COLO829 (cell line): ENCODE measurements around the gene RET.

ENCODE experiments used
- DNase-seq: peaks from one replicate; pipeline ENCODE4 v3.0.0; 2012; ENCODE audit warnings: low spot score

RET gene

GRCh38 chr10:43044961-43045621 is 31.8 kb upstream of the RET start:
- no peak for DNase-seq

- no peak for DNase-seq
Observed at GRCh38 chr10:43045631-43046287, 31.1 kb upstream of the RET start.

DNA sequence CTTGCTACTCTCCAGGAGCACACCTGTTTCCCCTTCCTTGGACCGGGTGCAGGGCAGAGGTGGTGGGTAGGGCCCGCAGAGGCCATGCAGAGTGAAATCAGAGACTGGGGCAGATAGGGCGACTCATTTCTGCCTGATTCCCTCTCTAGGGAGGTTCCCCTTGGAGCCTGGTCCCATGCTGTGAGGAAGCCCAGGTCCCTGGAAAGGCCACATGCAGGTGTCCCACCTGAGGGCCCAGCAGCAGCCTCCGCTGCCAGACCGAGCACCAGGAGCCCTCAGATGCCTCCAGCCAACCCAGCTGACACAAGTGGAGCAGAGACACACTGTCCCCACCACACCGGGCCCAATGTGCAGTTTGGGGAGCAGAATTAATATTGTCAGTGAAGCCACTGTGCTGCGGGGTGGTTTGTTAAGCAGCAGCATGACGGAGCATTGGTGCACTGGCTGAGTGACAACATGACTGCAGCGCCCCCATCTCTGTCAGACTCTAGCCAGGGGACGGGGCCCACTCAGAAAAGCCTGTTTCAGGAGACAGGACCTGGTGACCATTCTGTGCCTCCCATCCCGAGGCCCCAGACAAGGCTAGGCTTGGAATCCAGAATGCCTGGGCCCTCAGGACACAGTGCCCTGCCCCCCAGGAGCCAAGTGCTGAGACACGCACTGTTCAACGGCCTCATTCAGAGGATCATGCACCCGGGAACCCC is 30.4 kb upstream of the RET start:
- DNase-seq, result no peak

GRCh38 chr10:43047288-43047970 is 29.4 kb upstream of the RET start:
- no peak for DNase-seq

DNA sequence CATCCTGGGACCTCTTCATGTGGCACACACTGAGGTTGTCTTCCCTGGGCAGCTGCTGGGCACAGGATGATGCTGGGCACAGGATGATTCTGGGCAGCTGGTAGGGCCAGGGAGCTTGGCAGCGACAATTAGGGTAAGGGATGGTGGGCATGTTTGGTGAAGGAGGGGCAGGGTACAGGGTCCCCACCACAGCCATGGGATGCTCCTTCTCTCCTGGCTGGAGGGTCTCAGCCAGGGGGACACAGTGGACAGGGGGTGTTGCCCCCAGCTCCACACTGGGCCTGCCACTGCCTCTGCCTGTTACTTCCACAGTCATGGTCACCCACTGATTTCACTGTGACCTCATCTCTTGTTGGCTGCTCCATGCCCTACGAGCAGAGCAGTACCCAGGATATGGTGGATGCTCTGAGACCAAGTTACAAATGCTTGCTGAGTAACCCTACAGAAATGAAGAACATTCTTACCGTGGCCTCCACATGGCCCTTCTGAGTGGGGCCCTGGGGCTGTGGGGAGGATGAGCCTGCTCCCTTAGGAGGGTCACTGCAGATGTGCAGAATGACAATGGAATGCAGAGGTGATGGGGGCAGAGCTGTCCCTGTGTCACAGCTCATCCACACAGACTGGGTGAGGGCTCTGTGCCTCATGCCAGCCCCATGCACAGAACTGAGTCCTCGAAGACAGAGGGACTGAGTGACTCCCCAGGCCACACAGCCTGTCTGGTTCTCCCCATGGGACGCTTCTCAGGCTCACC is 28.4 kb upstream of the RET start:
- no peak for DNase-seq

GRCh38 chr10:43049081-43049551 is 27.8 kb upstream of the RET start:
- no peak for DNase-seq

- DNase-seq, result no peak
Observed at GRCh38 chr10:43050011-43050410, 26.9 kb upstream of the RET start.

GRCh38 chr10:43053825-43054224 is 23.0 kb upstream of the RET start:
- no peak for DNase-seq

GRCh38 chr10:43054593-43054992 is 22.3 kb upstream of the RET start:
- DNase-seq, result no peak

- no peak for DNase-seq
Observed at GRCh38 chr10:43055217-43055616, 21.7 kb upstream of the RET start.

DNA sequence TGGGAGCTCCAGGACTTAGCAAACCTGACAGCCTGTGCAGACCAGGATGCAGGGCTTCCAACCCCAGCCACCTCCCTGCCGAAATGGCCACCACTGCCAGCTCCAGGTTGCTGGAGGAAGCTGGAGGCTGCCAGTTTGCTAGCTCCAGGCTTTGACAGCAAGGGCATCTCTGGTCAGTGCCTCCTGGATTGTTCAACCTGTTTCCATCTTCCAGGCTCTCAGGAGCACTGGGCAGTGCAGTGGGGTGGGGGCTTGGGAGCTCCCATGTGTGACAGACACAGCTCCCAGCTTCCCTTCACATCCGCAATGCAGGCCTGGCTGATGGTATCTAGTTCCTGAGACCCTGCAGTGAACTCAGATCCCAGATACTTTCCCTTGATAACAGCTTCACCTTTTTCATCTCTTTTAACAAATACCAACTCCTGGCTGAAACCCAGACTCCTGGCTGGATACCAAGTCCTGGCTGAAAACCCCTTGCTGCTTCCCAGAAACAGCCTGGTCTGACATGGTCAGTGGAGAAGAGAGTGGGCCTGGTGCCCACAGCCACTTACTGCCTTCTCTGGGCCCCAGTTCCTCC is 20.8 kb upstream of the RET start:
- no peak for DNase-seq

GRCh38 chr10:43056568-43057011 is 20.3 kb upstream of the RET start:
- no peak for DNase-seq

DNA sequence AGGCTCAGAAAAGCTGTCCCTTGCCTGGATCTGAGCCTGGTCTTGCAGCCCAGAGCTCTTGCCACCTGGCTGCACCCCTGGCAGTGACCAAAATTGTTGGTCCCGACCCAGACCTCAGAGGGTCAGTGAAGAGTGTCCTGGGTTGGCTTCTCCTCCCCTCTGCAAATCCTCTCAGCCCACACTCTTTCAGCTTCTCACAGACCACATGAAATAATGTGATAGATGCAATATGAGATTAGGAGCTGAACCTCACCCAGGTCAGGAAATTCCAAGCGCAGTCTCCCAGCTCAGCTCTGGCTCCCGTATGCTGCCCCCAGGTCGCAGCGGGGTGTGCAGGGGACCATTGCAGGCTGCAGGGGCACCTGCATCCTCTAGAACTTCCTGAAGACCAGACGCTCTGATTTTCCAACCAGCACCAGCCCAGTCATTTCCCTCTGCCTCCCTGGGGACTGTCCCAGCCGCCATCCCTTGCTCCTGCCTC is 19.6 kb upstream of the RET start:
- DNase-seq, result no peak

DNA sequence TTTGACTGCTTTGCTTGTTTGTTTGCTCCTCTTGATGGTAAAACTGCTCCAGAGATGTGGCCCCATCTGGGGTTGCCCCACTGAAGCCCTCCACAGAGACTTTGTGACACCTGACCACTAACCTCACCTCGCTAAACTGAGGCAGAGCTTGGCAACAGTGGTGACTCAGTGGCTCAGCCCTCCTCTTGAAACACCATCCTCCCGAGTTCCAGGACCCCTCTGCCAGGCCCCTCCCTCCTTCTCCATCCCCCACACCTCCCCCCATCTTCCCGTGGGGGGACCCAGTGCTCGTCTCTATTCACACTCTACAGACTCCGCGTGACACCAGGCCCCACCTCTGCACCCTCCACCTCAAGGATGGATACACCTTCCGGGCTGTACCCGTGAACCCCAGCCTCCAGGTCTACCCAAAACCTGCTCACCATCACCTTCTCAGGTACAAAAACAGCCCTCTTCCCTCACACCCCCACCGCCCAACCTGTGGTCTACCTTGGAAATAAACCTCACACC is 19.0 kb upstream of the RET start:
- no peak for DNase-seq

- DNase-seq, result no peak
Observed at GRCh38 chr10:43058716-43059335, 18.0 kb upstream of the RET start.

DNA sequence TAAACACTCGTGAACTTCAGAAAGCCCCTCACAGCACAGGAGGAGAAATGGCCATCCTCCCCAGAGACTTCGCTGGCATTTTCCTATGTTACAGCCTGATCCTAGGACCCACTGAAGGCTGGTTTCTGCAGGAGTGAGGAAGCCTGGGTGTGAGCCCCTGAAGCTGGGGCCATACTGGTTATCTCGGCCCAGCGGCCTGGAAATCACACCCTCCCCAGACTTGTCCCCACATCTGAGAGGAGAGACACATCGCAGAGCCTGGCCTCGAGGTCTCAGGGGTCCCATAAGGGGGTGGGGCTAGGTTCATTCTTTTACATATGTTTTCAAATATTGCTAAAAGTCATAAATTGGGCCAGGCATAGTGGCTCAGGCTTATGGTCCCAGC is 17.5 kb upstream of the RET start:
- DNase-seq, result no peak

DNA sequence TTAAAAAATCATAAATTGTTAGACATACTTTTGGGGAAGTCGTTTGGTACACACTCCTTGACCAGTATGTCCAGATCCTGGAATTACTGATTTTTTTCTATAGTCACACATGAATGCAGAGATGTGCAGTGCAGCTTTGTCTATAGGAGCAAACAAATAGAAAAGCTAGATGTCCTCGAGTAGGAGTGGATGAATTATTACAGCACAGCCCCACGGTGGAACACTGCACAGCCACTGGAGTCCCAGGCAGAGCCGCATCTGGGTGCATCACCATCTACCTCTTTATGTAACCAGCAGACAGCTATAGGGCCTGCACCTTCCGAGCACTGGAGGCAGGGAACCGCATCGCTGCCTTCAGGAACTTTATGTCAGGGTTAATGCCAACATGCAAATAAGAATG is 17.0 kb upstream of the RET start:
- DNase-seq, result no peak

DNA sequence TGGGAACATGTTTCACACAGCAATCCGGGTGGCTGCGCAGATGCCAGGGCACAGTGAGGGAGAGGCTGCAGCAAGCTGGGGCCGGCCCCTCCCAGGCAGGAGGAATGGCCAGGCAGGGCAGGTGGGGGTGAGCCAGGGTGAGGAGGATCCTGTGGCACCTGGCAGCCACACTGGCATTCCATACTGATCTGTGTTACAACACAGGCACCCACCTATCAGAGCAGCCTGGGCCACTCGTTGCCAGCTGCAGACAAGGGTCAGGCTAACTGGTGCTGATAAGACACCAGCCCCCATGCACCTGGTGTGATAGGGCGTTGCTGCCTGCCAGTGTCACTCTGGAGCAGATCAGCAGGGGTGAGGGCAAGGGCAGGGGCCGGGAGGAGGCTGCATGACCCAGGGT is 16.6 kb upstream of the RET start:
- no peak for DNase-seq

DNA sequence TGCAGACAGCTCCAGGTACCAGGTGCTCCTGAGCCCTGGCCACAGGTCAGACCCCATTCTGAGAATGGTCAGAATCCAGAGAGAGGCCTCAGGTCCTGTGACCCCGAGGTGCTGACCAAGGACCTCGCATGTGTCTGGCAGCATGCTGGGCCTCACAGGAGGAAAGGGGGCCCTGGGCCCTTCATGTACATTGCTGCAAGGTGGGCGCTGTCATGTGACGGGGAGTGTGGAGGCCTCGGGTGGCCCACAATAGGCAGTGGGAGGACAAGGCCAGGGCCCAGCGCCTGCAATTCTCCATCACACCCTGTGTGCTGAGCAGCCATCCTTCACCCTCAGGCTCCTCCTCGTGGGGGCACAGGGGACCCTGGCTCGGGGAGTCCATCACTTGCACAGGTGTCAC is 15.5 kb upstream of the RET start:
- no peak for DNase-seq

DNA sequence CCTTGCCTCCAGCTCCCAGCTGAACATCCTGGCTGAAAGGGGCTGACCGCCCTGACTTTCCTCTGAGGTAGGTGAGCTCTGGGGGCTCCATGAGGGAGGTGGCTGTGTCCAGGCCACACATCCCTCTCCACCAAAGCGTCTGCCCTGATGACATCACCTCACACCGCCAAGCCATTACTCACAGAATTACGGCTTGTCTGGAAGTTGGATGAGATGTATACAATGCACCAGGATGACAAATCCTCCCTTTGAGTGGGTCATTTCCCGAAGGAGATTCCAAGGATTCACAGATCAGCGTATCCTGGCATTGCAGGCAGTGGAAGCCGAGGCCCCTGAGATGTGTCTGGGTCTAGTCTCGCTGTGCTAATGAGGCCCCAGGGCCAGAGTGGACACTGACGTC is 15.1 kb upstream of the RET start:
- DNase-seq, result no peak
